NCI-H345 treated with DMSO at 0.1 percent for 48 hours (cell line): ENCODE results near the gene RALGPS1.

Experiments used
- DNase-seq: peaks from one replicate; lab custom pipeline; 2025; ENCODE audit not compliant: unreplicated experiment; lab: John Stamatoyannopoulos, UW

The RALGPS1 gene

GRCh38 chr9:127182901-127183746 is 268.5 kb downstream of the RALGPS1 start:
- no peak for DNase-seq

GRCh38 chr9:127183814-127184582 is 269.4 kb downstream of the RALGPS1 start:
- DNase-seq, result no peak

DNA sequence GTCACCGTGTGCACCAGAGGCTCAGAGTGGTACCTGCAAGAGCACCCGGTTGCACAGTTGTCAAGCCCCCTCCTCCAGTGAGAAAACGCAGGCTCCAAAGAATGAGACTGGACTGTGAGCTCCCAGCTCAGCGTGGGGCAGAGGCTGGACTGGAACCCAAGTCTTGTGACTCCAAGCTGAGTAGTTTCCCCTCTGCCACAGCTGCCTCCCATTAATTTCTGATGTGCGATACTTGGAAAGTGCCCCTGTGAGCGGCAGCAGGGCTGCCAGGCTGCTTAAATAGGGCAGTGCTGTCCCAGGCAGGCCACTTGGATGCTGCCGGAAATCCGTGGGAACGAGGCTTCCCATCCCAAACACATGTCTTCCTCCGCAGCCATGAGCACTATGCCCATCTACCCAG is 270.1 kb downstream of the RALGPS1 start:
- DNase-seq, result no peak

DNA sequence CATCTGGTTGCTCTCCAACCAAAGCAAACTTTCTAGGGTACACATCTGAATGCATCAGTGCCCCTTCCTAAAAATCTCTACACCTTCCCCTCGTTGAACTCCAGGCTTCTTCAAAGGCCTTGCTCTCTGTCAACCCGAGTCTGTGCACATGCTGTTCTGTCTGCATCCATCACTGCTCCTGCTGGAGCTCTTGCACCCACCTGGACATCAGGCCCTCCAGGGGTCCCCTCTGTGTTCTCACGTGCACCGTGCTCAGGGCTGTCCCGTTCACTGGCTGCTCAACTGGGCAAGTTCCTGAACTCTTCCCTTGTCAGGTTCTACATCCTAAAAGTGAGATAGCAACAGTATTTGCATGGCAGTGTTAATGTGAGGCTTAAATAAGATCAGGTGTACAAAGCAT is 270.6 kb downstream of the RALGPS1 start:
- DNase-seq, result no peak

DNA sequence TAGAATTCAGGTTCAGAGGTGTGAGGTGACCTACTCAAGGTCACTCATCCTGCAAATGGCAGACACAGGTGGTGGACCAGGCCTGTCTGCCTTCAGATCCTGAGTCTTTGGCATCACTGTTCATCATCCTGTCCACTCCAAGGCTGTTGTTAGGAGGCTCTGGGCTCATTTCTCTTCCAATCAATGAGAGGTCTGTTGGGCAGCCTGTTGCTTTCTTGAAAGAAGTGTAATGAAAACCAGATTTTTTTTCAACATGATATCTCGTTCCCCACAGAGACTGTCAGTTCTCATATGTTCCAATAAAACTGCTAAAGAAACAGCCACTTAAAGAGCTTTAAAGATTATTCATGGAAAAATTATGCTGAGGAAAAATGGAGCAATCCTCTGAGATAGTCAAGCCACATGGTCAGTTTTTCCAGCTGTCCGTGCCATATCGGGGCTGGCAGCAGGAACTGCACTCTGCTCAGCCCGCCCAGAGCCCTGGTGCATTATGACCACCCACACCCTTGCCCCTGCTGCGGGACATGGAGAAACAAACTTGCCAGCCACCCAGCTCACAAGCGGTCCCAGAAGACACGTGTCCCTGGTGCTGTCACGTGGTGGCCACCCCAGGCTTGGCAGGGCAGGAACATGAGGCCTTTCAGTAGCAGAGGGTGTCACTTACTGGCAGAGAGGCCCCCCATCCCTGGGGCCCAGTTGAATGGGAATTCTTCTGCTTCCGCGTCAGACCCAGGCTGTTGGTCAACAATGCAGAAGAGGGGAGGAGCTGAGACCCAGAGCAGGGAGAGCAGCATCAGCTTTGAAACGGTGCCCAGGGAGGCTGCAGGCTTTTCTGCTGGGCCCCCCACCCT is 271.6 kb downstream of the RALGPS1 start:
- DNase-seq, result no peak

GRCh38 chr9:127186806-127187205 is 272.2 kb downstream of the RALGPS1 start:
- no peak for DNase-seq

DNA sequence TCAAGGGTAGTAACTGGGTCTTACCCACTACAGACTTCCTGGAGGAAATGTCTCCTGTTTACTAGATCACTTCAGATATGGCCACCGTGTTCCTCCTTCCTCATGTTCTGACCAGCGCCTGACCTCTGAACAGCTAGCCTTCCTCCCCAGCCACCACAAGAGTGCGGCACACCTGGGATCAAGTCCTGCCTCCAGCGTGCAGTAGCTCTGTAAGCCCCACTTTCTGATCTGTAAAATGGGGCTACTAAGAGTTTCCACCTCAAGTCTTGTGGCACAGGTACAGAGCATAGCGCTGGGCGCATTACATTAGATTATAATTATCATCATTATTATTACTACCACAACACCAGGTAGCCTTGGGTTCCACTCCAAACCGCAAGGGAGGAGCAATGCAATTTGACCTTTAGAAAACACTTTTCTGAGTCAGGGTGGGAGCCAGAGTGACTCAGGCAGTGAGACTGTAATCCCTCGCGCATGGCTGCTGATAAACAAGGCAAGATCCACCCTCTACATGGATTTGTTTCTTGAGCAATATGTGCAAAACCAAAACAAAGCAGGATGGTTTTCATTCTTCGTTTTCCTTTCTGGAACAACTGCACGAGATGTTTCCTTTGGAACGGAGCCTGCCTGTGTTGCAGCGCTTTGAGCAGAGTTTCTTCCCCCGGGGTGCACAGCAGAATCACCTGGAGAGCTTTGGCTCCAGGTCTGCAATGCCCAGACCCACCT is 272.8 kb downstream of the RALGPS1 start:
- no peak for DNase-seq

GRCh38 chr9:127188396-127188795 is 273.8 kb downstream of the RALGPS1 start:
- no peak for DNase-seq

DNA sequence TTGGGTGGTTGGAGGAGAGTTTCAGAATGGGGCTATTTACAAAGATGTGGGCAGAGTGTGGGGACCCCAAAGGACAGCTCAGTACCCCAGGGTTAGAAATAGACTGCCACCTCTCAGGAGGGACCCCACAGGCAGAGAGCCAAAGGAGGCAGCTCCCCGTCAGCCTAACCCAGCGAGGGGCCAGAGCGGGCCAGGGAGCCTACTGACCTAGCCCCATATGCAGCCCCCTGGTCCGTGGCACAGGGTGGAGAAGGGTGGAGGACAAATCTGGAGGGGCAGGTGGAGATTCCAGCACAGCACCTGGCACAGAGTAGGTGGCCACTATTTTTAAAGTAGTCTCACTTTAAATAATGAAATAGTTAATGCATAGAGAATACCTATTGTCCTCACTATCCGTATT is 275.0 kb downstream of the RALGPS1 start:
- no peak for DNase-seq

GRCh38 chr9:127192744-127193143 is 278.2 kb downstream of the RALGPS1 start:
- DNase-seq, result no peak

DNA sequence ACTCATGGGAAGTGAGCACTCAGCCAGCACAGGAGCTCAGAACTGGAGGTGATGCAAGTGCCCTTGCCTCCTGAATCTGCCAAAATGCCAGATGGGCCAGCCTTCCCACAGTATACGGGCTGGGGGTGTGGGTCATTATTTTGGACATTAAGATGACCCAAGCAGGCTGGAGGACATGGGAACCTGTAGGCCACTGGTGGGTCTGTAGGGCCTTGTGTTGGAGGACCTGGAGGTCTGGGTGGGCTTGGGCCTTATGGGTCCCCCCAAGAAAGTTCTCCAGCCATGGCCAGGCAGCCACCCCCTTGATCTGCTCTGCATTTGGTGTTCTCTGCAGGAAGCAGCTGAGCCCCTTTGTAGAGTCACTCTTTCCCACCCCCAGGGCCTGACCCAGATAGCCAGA is 278.9 kb downstream of the RALGPS1 start:
- no peak for DNase-seq

GRCh38 chr9:127194881-127195713 is 280.5 kb downstream of the RALGPS1 start:
- no peak for DNase-seq

DNA sequence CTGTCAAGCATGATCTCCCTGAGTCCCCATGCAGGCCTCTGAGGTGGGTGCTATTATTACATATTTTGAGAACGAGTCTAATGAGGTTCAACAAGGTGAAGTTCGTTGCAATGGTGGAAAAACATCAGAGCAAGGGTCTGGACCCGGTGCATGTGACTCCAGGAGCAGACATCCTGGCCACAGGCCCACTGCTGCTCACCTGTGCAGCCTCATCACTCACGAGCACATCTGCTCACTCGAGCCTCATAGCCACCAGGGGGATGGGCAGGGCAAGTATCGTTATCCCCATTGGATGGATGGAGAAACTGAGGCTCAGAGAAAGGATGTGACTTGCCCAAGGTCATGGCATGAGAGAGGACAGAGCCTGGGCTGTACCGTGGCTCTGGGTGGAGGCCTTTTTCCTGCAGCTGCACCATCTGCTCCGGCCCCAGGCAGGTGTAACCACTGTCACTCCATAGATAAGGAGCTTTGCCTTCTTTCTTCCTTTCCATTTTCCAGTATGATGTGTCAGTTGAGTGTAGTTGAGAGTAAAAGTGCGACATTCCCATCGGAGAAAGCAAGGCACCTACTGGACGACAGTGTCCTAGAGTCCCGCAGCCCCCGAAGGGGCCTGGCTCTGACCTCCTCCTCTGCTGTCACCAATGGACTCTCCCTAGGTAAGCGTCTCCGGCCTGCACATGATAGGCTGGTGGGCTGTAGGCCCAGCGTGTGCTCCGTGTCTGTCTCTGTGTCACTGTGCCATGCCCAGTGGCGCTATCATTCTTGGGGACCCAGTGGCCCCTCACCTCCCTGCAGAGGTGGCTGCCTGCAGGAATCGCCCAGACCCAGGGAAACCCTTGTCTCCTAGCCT is 281.6 kb downstream of the RALGPS1 start:
- DNase-seq, result no peak

DNA sequence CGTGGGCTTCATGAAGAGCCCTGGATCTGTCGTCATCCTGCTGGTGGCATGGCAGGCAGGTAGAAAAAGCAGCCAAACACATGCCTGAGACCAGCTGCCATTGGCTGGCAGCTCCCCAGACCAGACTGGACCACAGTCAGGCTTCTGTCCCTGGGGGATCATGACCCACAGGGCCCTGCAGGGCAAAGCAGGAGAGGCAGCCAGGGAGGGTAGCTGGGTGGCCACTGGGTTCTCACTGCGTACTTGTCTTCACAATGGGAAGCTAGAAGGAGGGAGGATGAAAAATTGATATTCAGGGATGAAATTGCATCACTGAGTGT is 282.2 kb downstream of the RALGPS1 start:
- DNase-seq, result no peak

- no peak for DNase-seq
Measured at GRCh38 chr9:127197186-127197860, 282.7 kb downstream of the RALGPS1 start.

DNA sequence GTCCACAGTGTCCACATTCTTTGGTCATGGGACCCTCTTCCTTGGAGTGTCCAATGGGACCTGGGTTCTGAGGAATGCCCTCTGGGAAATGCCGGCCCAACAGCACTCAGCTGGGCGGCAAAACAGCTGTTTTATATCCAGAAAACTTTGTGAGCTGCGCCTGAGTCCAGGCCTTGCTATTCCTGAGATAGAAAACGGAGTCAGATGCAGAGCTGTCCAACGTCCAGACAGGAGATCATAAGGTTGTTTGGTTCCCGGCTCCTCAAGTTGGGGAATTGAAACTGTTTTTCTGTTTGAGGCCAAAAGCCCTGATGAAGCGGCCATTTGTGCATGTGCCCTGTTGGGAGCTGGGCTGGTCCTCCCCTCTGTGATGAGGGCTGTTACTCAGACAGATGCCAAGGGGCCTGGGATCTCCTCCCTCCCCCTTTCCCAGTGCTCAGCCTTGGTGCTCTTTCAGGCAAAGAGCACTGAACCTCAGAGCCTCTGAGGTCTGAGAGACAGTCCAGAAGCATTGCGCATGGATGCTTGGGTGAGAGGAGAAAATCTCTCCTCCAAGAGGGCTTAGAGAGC is 283.4 kb downstream of the RALGPS1 start:
- DNase-seq, result no peak

- DNase-seq, result no peak
Measured at GRCh38 chr9:127198587-127198986, 284.0 kb downstream of the RALGPS1 start.
